Mononuclear cell (primary cell): ENCODE measurements around the gene SCFD2. TPM values are rescaled to one million over a fixed set of nuclear protein-coding genes. Genes with fewer than 3 reads are reported as not detected.
"Not testable (repeated sequence)": the region's sequence is repeated elsewhere in the genome, so short reads cannot be mapped to it uniquely, and the experiment has no call there.

Experiments used
- H3K27me3 ChIP-seq: 2 replicates; pipeline ENCODE4 v1.6.0; 2011; ENCODE audit warnings: low read length, control low read depth; ENCODE audit not compliant: insufficient read depth
- H3K4me1 ChIP-seq: 2 replicates; pipeline ENCODE4 v1.5.1; 2011; ENCODE audit warnings: mild to moderate bottlenecking, low read length, control low read depth; ENCODE audit not compliant: insufficient read depth
- H3K4me3 ChIP-seq: 2 replicates; pipeline ENCODE4 v1.5.1; 2011; ENCODE audit warnings: mild to moderate bottlenecking, low read length, moderate library complexity
- H3K9me3 ChIP-seq: 2 replicates; pipeline ENCODE4 v1.5.1; 2011; ENCODE audit warnings: low read depth, mild to moderate bottlenecking, control low read depth, low read length
- total RNA-seq: library from RNA; depleted of rRNA; stranded (reverse); fragments of >200 nt; gene quantifications from one replicate; pipeline ENCODE4 v1.2.3, GENCODE V29; 2012

The SCFD2 gene
- total RNA-seq, 1 donor: 20.6 TPM

GRCh38 chr4:53355930-53356521 is 9.8 kb downstream of the SCFD2 start:
- Histone ChIP-seq H3K4me1 (no peaks in the 10 kb centered on the region), H3K9me3 (no peaks in the 10 kb centered on the region), H3K27me3 (no peaks in the 10 kb centered on the region), H3K4me3 (no peak overlapping the region)

- Histone ChIP-seq H3K4me3 (no peak overlapping the region), H3K4me1 (no peaks in the 10 kb centered on the region), H3K9me3 (no peaks in the 10 kb centered on the region), H3K27me3 (no peaks in the 10 kb centered on the region)
Observed at GRCh38 chr4:53354012-53354722, 11.7 kb downstream of the SCFD2 start.

- H3K4me3 ChIP-seq: no peak overlapping the region
- H3K9me3 ChIP-seq: no peaks in the 10 kb centered on the region
- H3K27me3 ChIP-seq: no peaks in the 10 kb centered on the region
- H3K4me1 ChIP-seq: no peaks in the 10 kb centered on the region
Observed at GRCh38 chr4:53349091-53349491, 16.8 kb downstream of the SCFD2 start.

- Histone ChIP-seq H3K27me3 (no peaks in the 10 kb centered on the region), H3K9me3 (no peaks in the 10 kb centered on the region), H3K4me1 (no peaks in the 10 kb centered on the region), H3K4me3 (no peak overlapping the region)
Observed at GRCh38 chr4:53348046-53348445, 17.8 kb downstream of the SCFD2 start.

- Histone ChIP-seq H3K27me3 (no peaks in the 10 kb centered on the region), H3K4me3 (no peak overlapping the region), H3K4me1 (no peaks in the 10 kb centered on the region), H3K9me3 (no peaks in the 10 kb centered on the region)
Observed at GRCh38 chr4:53346920-53347852, 18.7 kb downstream of the SCFD2 start.

- not testable (repeated sequence) for H3K27me3 ChIP-seq, H3K9me3 ChIP-seq, H3K4me1 ChIP-seq, H3K4me3 ChIP-seq
Observed at GRCh38 chr4:53346392-53346791, 19.5 kb downstream of the SCFD2 start.

- not testable (repeated sequence) for H3K4me3 ChIP-seq, H3K27me3 ChIP-seq, H3K9me3 ChIP-seq, H3K4me1 ChIP-seq
Observed at GRCh38 chr4:53340145-53340544, 25.7 kb downstream of the SCFD2 start.

GRCh38 chr4:53334916-53335315 is 30.9 kb downstream of the SCFD2 start:
- not testable (repeated sequence) for H3K27me3 ChIP-seq, H3K9me3 ChIP-seq, H3K4me3 ChIP-seq, H3K4me1 ChIP-seq

- Histone ChIP-seq H3K27me3 (no peaks in the 10 kb centered on the region), H3K4me3 (no peak overlapping the region), H3K4me1 (peaks cover 4% of the 10 kb centered on the region), H3K9me3 (no peaks in the 10 kb centered on the region)
Observed at GRCh38 chr4:53326535-53326934, 39.3 kb downstream of the SCFD2 start.

- Histone ChIP-seq H3K9me3 (no peaks in the 10 kb centered on the region), H3K4me1 (peaks cover 4% of the 10 kb centered on the region), H3K27me3 (no peaks in the 10 kb centered on the region), H3K4me3 (no peak overlapping the region)
Observed at GRCh38 chr4:53322696-53323095, 43.2 kb downstream of the SCFD2 start.

- peaks cover 4% of the 10 kb centered on the region for H3K4me1 ChIP-seq
- H3K4me3 ChIP-seq: no peak overlapping the region
- no peaks in the 10 kb centered on the region for H3K9me3 ChIP-seq
- no peaks in the 10 kb centered on the region for H3K27me3 ChIP-seq
Observed at GRCh38 chr4:53321984-53322289, 43.9 kb downstream of the SCFD2 start.

- peaks cover 4% of the 10 kb centered on the region for H3K4me1 ChIP-seq
- H3K27me3 ChIP-seq: no peaks in the 10 kb centered on the region
- H3K4me3 ChIP-seq: no peak overlapping the region
- H3K9me3 ChIP-seq: no peaks in the 10 kb centered on the region
Observed at GRCh38 chr4:53321151-53321983, 44.5 kb downstream of the SCFD2 start.

- H3K4me1 ChIP-seq: no peaks in the 10 kb centered on the region
Observed at GRCh38 chr4:53315300-53315699, 50.6 kb downstream of the SCFD2 start.

GRCh38 chr4:53314252-53314651 is 51.6 kb downstream of the SCFD2 start:
- H3K4me3 ChIP-seq: no peak overlapping the region
- H3K27me3 ChIP-seq: no peaks in the 10 kb centered on the region
- H3K4me1 ChIP-seq: no peaks in the 10 kb centered on the region
- H3K9me3 ChIP-seq: no peaks in the 10 kb centered on the region

More at GRCh38 chr4:53315300-53315699, 50.6 kb downstream of the SCFD2 start:
- Histone ChIP-seq H3K9me3 (no peaks in the 10 kb centered on the region), H3K4me3 (no peak overlapping the region), H3K27me3 (no peaks in the 10 kb centered on the region)

GRCh38 chr4:53313510-53313909 is 52.4 kb downstream of the SCFD2 start:
- no peaks in the 10 kb centered on the region for H3K27me3 ChIP-seq
- no peak overlapping the region for H3K4me3 ChIP-seq
- no peaks in the 10 kb centered on the region for H3K9me3 ChIP-seq
- H3K4me1 ChIP-seq: no peaks in the 10 kb centered on the region
